WTC11 (cell line): ENCODE data around the gene BAG3. TPM values are rescaled to one million over a fixed set of nuclear protein-coding genes. Genes with fewer than 3 reads are reported as not detected.
A peak's percentile ranks its signal among the peaks of the same experiment; 100 is the strongest.

Experiments used
- ATAC-seq: fragments of 200-7000 bp; cut with Tn5 transposase; 2 replicates; pipeline ENCODE4 v1.10.0; 2021; ENCODE audit warnings: mild to moderate bottlenecking, moderate library complexity
- Bru-seq: library from RNA; stranded (reverse); fragments of 400-500 nt; gene quantifications from one replicate; lab custom pipeline; 2021; lab: Mats Ljungman, UMichigan
- CTCF ChIA-PET: fragments of 300-600 bp; sonication (Branson Sonifier 250); formaldehyde crosslinking; loops from one replicate; lab custom pipeline; 2021; ENCODE audit warnings: antibody characterized with exemption; lab: Charles Lee
- POLR2A ChIA-PET: fragments of 350-600 bp; sonication (Branson Sonifier 250); formaldehyde crosslinking; loops from one replicate; lab custom pipeline; 2021; ENCODE audit warnings: antibody characterized with exemption; lab: Charles Lee
- DNase-seq: peaks from one replicate; pipeline ENCODE4 v3.0.0; 2021; ENCODE audit warnings: low spot score
- H3K27ac Mint-ChIP-seq: 2 replicates; pipeline ENCODE4 v1.8.0; 2021; ENCODE audit warnings: mixed read lengths
- H3K27me3 Mint-ChIP-seq: 2 replicates; pipeline ENCODE4 v1.8.0; 2021; ENCODE audit warnings: low read depth, mild to moderate bottlenecking, moderate library complexity, mixed read lengths
- H3K36me3 Mint-ChIP-seq: 2 replicates; pipeline ENCODE4 v1.8.0; 2021; ENCODE audit warnings: mixed read lengths
- H3K4me1 Mint-ChIP-seq: 2 replicates; pipeline ENCODE4 v1.8.0; 2022; ENCODE audit warnings: mixed read lengths
- H3K4me3 Mint-ChIP-seq: 2 replicates; pipeline ENCODE4 v1.8.0; 2021; ENCODE audit warnings: mild to moderate bottlenecking, moderate library complexity, mixed read lengths
- H3K9me3 Mint-ChIP-seq: 2 replicates; pipeline ENCODE4 v1.8.0; 2021; ENCODE audit warnings: mixed read lengths
- CTCF ChIP-seq: fragments of 200-600 bp; IDR thresholded peaks from 2 replicates; pipeline ENCODE4 v1.8.0; 2022; ENCODE audit warnings: antibody characterized with exemption
- ERG ChIP-seq: fragments of 250-450 bp; sonication (Bioruptor Pico); IDR thresholded peaks from 2 replicates; pipeline ENCODE4 v1.8.0; 2021; ENCODE audit warnings: mild to moderate bottlenecking
- ETV6 ChIP-seq: sonication (generic); formaldehyde crosslinking; IDR thresholded peaks from 2 replicates; pipeline ENCODE4 v1.8.1; 2022; ENCODE audit warnings: mild to moderate bottlenecking, missing genetic modification reagents
- GTF2I ChIP-seq: fragments of 250-450 bp; sonication (Bioruptor Pico); conservative IDR thresholded peaks from 2 replicates; pipeline ENCODE4 v1.4.0; 2021; ENCODE audit warnings: mild to moderate bottlenecking
- IRF1 ChIP-seq: sonication (generic); formaldehyde crosslinking; IDR thresholded peaks from 2 replicates; pipeline ENCODE4 v1.8.0; 2023; ENCODE audit warnings: missing genetic modification reagents
- JAZF1 ChIP-seq: fragments of 250-450 bp; sonication (Bioruptor Pico); IDR thresholded peaks from 2 replicates; pipeline ENCODE4 v1.9.0; 2021; ENCODE audit warnings: moderate library complexity, mild to moderate bottlenecking, inconsistent platforms
- JUN ChIP-seq: sonication (generic); formaldehyde crosslinking; IDR thresholded peaks from 2 replicates; pipeline ENCODE4 v1.8.0; 2023; ENCODE audit warnings: mild to moderate bottlenecking, missing genetic modification reagents
- MAX ChIP-seq: sonication (generic); formaldehyde crosslinking; IDR thresholded peaks from 2 replicates; pipeline ENCODE4 v1.8.0; 2022; ENCODE audit warnings: mild to moderate bottlenecking, missing genetic modification reagents
- MXD4 ChIP-seq: fragments of 250-450 bp; sonication (Bioruptor Pico); IDR thresholded peaks from 2 replicates; pipeline ENCODE4 v1.8.0; 2021; ENCODE audit warnings: mild to moderate bottlenecking, moderate library complexity, borderline replicate concordance
- MYBL2 ChIP-seq: sonication (generic); formaldehyde crosslinking; IDR thresholded peaks from 2 replicates; pipeline ENCODE4 v1.8.1; 2023; ENCODE audit warnings: mild to moderate bottlenecking, moderate library complexity, missing genetic modification reagents
- NFATC4 ChIP-seq: fragments of 250-450 bp; sonication (Bioruptor Pico); IDR thresholded peaks from 2 replicates; pipeline ENCODE4 v1.9.0; 2021; ENCODE audit warnings: mild to moderate bottlenecking
- NFE2L1 ChIP-seq: sonication (generic); formaldehyde crosslinking; IDR thresholded peaks from 2 replicates; pipeline ENCODE4 v1.8.1; 2023; ENCODE audit warnings: missing genetic modification reagents
- NFYB ChIP-seq: sonication (generic); formaldehyde crosslinking; conservative IDR thresholded peaks from 2 replicates; pipeline ENCODE4 v1.8.0; 2022; ENCODE audit warnings: low read depth, missing genetic modification reagents
- NR1H2 ChIP-seq: sonication (generic); formaldehyde crosslinking; IDR thresholded peaks from 2 replicates; pipeline ENCODE4 v1.9.0; 2021; ENCODE audit warnings: mild to moderate bottlenecking, moderate library complexity, missing genetic modification reagents
- NR3C1 ChIP-seq: sonication (generic); formaldehyde crosslinking; conservative IDR thresholded peaks from 2 replicates; pipeline ENCODE4 v1.8.1; 2023; ENCODE audit warnings: low read depth, mild to moderate bottlenecking, missing genetic modification reagents
- PRRX2 ChIP-seq: fragments of 250-450 bp; sonication (Bioruptor Pico); IDR thresholded peaks from 2 replicates; pipeline ENCODE4 v1.8.0; 2021; ENCODE audit warnings: mild to moderate bottlenecking
- SMAD3 ChIP-seq: sonication (generic); formaldehyde crosslinking; IDR thresholded peaks from 2 replicates; pipeline ENCODE4 v1.8.0; 2022; ENCODE audit warnings: missing genetic modification reagents, mild to moderate bottlenecking, borderline replicate concordance
- SMAD4 ChIP-seq: sonication (generic); formaldehyde crosslinking; IDR thresholded peaks from 2 replicates; pipeline ENCODE4 v1.8.0; 2022; ENCODE audit warnings: mild to moderate bottlenecking, missing genetic modification reagents
- SP1 ChIP-seq: sonication (generic); formaldehyde crosslinking; conservative IDR thresholded peaks from 2 replicates; pipeline ENCODE4 v1.8.1; 2022; ENCODE audit warnings: missing genetic modification reagents
- TEAD4 ChIP-seq: sonication (generic); formaldehyde crosslinking; IDR thresholded peaks from 2 replicates; pipeline ENCODE4 v1.8.0; 2022; ENCODE audit warnings: mild to moderate bottlenecking, missing genetic modification reagents
- ZMAT4 ChIP-seq: fragments of 250-450 bp; sonication (Bioruptor Pico); IDR thresholded peaks from 2 replicates; pipeline ENCODE4 v1.9.0; 2021; ENCODE audit warnings: mild to moderate bottlenecking
- ZNF121 ChIP-seq: sonication (generic); formaldehyde crosslinking; IDR thresholded peaks from 2 replicates; pipeline ENCODE4 v1.8.0; 2023; ENCODE audit warnings: missing genetic modification reagents
- ZNF138 ChIP-seq: sonication (generic); formaldehyde crosslinking; conservative IDR thresholded peaks from 2 replicates; pipeline ENCODE4 v1.8.1; 2022; ENCODE audit warnings: mild to moderate bottlenecking, moderate library complexity, missing genetic modification reagents
- ZNF219 ChIP-seq: sonication (generic); formaldehyde crosslinking; IDR thresholded peaks from 2 replicates; pipeline ENCODE4 v1.8.0; 2023; ENCODE audit warnings: missing genetic modification reagents, mild to moderate bottlenecking, borderline replicate concordance
- ZNF263 ChIP-seq: sonication (generic); formaldehyde crosslinking; IDR thresholded peaks from 2 replicates; pipeline ENCODE4 v1.8.1; 2022; ENCODE audit warnings: low read depth, mild to moderate bottlenecking, moderate library complexity, missing genetic modification reagents
- ZNF396 ChIP-seq: fragments of 250-450 bp; sonication (Bioruptor Pico); IDR thresholded peaks from 2 replicates; pipeline ENCODE4 v1.8.0; 2021; ENCODE audit warnings: mild to moderate bottlenecking, moderate library complexity, borderline replicate concordance
- ZNF416 ChIP-seq: fragments of 250-450 bp; sonication (Bioruptor Pico); IDR thresholded peaks from 2 replicates; pipeline ENCODE4 v1.9.0; 2021; ENCODE audit warnings: mild to moderate bottlenecking, inconsistent platforms
- long read RNA-seq, 3 experiments: library from RNA in 1 of 3; library from capped mRNA in 1 of 3; library from polyadenylated mRNA in 1 of 3; unstranded in 2 of 3; stranded (forward) in 1 of 3; transcript quantifications; one replicate each; pipeline ENCODE4 v2.0.0, GENCODE V29; 2021
- total RNA-seq: library from RNA; stranded (reverse); gene quantifications from 3 replicates; pipeline ENCODE4 v1.2.3, GENCODE V29; 2021
- TF ChIP-seq, protein P1 (sequence below): fragments of 250-450 bp; sonication (Bioruptor Pico); conservative IDR thresholded peaks from 2 replicates; pipeline ENCODE4 v1.9.0; 2021; ENCODE audit warnings: mild to moderate bottlenecking
- TF ChIP-seq, protein P2 (sequence below): sonication (generic); formaldehyde crosslinking; IDR thresholded peaks from 2 replicates; pipeline ENCODE4 v1.8.1; 2023; ENCODE audit warnings: mild to moderate bottlenecking, moderate library complexity, missing genetic modification reagents

The BAG3 gene
- 15.7 to 16.8 TPM (median 15.9 TPM) in 3 replicates for total RNA-seq
- Bru-seq, nascent RNA, result percentile 66 among the genes with signal in this experiment
- long read RNA-seq, experiment 1, transcript BAG3-201 (4 exons, 2,571 nt), result major isoform, 56 of 71 reads
- long read RNA-seq, experiment 1, partial matches to known transcripts, result 1 of 71 reads
- long read RNA-seq, experiment 1, other reads (novel, unspliced or antisense), result 14 of 71 reads
- long read RNA-seq, experiment 2, transcript BAG3-201 (4 exons, 2,571 nt), result major isoform, 13 of 26 reads
- long read RNA-seq, experiment 2, partial matches to known transcripts, result 12 of 26 reads
- long read RNA-seq, experiment 2, other reads (novel, unspliced or antisense), result 1 of 26 reads
- long read RNA-seq, experiment 3, partial matches to known transcripts, result 1 of 1 reads
- long read RNA-seq, experiment 3, other reads (novel, unspliced or antisense), result 0 of 1 reads

DNA sequence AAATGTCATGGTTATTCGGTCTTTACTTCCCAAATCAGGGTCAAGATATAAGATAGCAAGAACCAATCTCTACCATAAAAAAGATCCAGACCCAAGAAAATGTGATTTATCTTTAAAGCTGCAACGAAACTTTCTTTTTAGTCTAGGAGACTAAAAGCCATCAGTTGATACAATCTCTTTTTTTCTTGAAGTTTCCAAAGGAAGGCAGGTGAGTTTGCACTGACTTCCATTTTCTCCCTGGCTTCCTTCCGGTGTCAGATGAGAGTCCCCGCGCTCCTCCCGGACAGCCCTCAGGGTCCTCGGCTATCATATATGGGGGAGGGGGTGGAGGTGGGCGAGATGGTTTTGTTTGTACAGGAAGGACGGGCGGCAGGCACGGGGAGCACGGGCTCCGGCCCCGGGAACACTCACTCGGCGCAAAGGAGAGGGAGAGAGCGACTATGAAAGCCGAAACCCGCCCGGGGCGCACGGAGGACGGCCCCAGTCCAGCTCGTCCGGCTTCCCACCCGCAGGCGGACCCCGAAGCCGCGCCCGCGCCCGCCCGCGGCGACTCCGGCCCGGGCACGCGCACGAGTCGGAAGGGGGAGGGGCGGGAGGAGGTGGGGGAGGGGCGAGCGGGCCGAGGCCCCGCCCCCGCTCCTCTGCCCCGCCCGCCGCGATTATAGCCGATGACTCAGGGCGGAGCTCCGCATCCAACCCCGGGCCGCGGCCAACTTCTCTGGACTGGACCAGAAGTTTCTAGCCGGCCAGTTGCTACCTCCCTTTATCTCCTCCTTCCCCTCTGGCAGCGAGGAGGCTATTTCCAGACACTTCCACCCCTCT is at the start of gene BAG3:
BAG3 (plus strand) TSS at position 689 of the 822 bp plus-strand sequence. CDS start 296 bp downstream, outside the sequence.
- Mint-ChIP-seq H3K27ac (peak within 1 kb of the TSS; percentile 31), H3K4me1 (peaks cover 40% of the 10 kb centered on the region), H3K9me3 (peaks cover 3% of the 10 kb centered on the region; the same call in 1 of the 2 replicates), H3K27me3 (no peaks in the 10 kb centered on the region; the same call in 1 of the 2 replicates), H3K4me3 (peak within 1 kb of the TSS; percentile 88), H3K36me3 (no peaks in the 10 kb centered on the region)
- ChIA-PET POLR2A (interaction anchor here (0.7 to 1.2 kb wide), 8 partner anchors 14 to 451 kb away, joined by 3 to 27 read pairs (median 4); partner anchors contain the start of genes INPP5F and TIAL1), CTCF (interaction anchor here (0.6 to 1.2 kb wide), 9 partner anchors 19 to 206 kb away, joined by 3 to 10 read pairs (median 4); partner anchors contain the start of gene INPP5F)
- peak; percentile 89 for ATAC-seq
- peak; percentile 87 for DNase-seq
- TF ChIP-seq ZNF121 (CRISPR knock-in tag), result no peak
- TF ChIP-seq MYBL2, result peak; percentile 37; the same call in 1 of the 2 replicates
- TF ChIP-seq MXD4 (CRISPR knock-in tag), result no peak
- no peak for TF ChIP-seq JAZF1
- TF ChIP-seq ETV6 (CRISPR knock-in tag), result peak; percentile 74; the same call in 1 of the 2 replicates
- TF ChIP-seq ZNF219 (CRISPR knock-in tag), result no peak
- no peak for TF ChIP-seq ZNF416 (CRISPR knock-in tag)
- TF ChIP-seq GTF2I, result no peak
- no peak for TF ChIP-seq ERG (CRISPR knock-in tag)
- TF ChIP-seq NR3C1 (CRISPR knock-in tag), result no peak
- TF ChIP-seq ZNF263 (CRISPR knock-in tag), result peak; percentile 77
- TF ChIP-seq, protein P1, sequence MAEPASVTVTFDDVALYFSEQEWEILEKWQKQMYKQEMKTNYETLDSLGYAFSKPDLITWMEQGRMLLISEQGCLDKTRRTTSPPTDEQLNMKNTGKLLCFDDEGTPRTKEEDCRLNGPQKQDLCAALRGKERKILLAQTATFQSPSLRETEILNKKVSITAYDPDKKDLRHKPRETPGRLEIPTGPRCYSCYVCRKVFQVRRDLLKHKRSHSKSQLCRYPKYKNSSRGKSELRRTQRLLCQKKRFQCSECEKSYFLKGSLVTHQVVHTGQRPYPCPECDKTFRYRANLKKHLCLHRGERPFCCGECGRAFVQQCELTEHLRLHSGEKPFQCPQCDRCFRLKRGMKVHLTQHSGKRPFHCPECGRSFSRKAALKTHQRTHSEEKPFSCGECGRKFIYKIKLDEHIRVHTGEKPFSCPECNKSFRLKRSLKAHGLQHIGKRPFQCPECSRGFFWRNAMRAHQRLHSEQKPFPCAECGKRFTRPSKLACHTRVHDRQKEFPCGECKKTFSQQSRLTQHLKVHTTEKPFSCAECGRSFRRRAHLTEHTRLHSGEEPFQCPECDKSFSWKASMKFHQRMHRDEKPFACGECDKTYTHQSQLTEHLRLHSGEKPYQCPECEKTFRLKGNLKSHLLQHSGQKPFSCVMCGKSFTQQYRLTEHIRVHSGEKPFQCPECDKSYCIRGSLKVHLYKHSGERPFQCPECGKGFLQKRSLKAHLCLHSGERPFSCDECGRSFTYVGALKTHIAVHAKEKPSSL (CRISPR knock-in tag), result no peak
- no peak for TF ChIP-seq ZNF396 (CRISPR knock-in tag)
- no peak for TF ChIP-seq ZNF138 (CRISPR knock-in tag)
- TF ChIP-seq SP1 (CRISPR knock-in tag), result peak; percentile 92
- TF ChIP-seq, protein P2, sequence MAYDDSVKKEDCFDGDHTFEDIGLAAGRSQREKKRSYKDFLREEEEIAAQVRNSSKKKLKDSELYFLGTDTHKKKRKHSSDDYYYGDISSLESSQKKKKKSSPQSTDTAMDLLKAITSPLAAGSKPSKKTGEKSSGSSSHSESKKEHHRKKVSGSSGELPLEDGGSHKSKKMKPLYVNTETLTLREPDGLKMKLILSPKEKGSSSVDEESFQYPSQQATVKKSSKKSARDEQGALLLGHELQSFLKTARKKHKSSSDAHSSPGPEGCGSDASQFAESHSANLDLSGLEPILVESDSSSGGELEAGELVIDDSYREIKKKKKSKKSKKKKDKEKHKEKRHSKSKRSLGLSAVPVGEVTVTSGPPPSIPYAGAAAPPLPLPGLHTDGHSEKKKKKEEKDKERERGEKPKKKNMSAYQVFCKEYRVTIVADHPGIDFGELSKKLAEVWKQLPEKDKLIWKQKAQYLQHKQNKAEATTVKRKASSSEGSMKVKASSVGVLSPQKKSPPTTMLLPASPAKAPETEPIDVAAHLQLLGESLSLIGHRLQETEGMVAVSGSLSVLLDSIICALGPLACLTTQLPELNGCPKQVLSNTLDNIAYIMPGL (CRISPR knock-in tag), result no peak
- no peak for TF ChIP-seq TEAD4 (CRISPR knock-in tag)
- no peak for TF ChIP-seq NFATC4 (CRISPR knock-in tag)
- TF ChIP-seq CTCF, result no peak
- TF ChIP-seq ZMAT4 (CRISPR knock-in tag), result no peak
- no peak for TF ChIP-seq PRRX2 (CRISPR knock-in tag)
- TF ChIP-seq JUN (CRISPR knock-in tag), result no peak
- TF ChIP-seq NR1H2 (CRISPR knock-in tag), result no peak
- TF ChIP-seq SMAD3 (CRISPR knock-in tag), result no peak
- TF ChIP-seq IRF1 (CRISPR knock-in tag), result no peak
- TF ChIP-seq NFE2L1 (CRISPR knock-in tag), result no peak
- no peak for TF ChIP-seq NFYB (CRISPR knock-in tag)
- TF ChIP-seq SMAD4 (CRISPR knock-in tag), result no peak
- peak; percentile 26; the same call in 1 of the 2 replicates for TF ChIP-seq MAX (CRISPR knock-in tag)
